Gastrocnemius medialis (tissue), 4 donors: ENCODE measurements around the gene KRT85.

Source experiments
- POLR2A ChIP-seq, 2 donors: fragments of 450-650 bp; IDR thresholded peaks; one replicate each; pipeline ENCODE4 v1.6.1; 2017; ENCODE audit warnings: antibody characterized with exemption in 2 of 2, mild to moderate bottlenecking in 2 of 2, moderate library complexity in 2 of 2
- TF ChIP-seq, protein P1 (sequence below), 5 experiments: fragments of 450-650 bp in 3 of 5; fragments of 200-600 bp in 2 of 5; sonication (generic) in 2 of 5; IDR thresholded peaks in 4 of 5; conservative IDR thresholded peaks in 1 of 5; 1 replicate in 4 of 5; 2 replicates in 1 of 5; pipeline ENCODE4 v1.5.1; 2016 to 2019; ENCODE audit warnings: antibody characterized with exemption in 5 of 5, mild to moderate bottlenecking in 3 of 5, moderate library complexity in 3 of 5

- TF ChIP-seq, protein P1, sequence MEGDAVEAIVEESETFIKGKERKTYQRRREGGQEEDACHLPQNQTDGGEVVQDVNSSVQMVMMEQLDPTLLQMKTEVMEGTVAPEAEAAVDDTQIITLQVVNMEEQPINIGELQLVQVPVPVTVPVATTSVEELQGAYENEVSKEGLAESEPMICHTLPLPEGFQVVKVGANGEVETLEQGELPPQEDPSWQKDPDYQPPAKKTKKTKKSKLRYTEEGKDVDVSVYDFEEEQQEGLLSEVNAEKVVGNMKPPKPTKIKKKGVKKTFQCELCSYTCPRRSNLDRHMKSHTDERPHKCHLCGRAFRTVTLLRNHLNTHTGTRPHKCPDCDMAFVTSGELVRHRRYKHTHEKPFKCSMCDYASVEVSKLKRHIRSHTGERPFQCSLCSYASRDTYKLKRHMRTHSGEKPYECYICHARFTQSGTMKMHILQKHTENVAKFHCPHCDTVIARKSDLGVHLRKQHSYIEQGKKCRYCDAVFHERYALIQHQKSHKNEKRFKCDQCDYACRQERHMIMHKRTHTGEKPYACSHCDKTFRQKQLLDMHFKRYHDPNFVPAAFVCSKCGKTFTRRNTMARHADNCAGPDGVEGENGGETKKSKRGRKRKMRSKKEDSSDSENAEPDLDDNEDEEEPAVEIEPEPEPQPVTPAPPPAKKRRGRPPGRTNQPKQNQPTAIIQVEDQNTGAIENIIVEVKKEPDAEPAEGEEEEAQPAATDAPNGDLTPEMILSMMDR (IDR thresholded peaks at IDR 0.05 in 4 of 5, conservative IDR thresholded peaks at IDR 0.05 in 1 of 5): no peak
- TF ChIP-seq POLR2A (IDR thresholded peaks at IDR 0.05): no peak
These were observed 50.6 kb downstream of the KRT85 start for GRCh38 chr12:52316701-52317100.
